Thyroid gland (tissue), 4 donors: ENCODE measurements around the gene HHIPL2.

ENCODE experiments used
- CTCF ChIP-seq, 6 experiments: fragments of 200-600 bp in 3 of 6; fragments of 450-650 bp in 3 of 6; sonication (generic) in 3 of 6; IDR thresholded peaks; one replicate each; pipeline ENCODE4 v1.5.1; 2016 to 2019; ENCODE audit warnings: antibody characterized with exemption in 6 of 6, mild to moderate bottlenecking in 2 of 6, inconsistent platforms in 1 of 6, moderate library complexity in 1 of 6
- POLR2A ChIP-seq, 2 donors: fragments of 450-650 bp; IDR thresholded peaks; one replicate each; pipeline ENCODE4 v1.6.1; 2017; ENCODE audit warnings: antibody characterized with exemption in 2 of 2, mild to moderate bottlenecking in 2 of 2, moderate library complexity in 1 of 2

GRCh38 chr1:222554177-222554576 is 6.3 kb upstream of the HHIPL2 start:
- TF ChIP-seq CTCF (IDR thresholded peaks at IDR 0.05) (no peak), POLR2A (IDR thresholded peaks at IDR 0.05) (no peak)
